K562 (cell line): Measurements from ENCODE around the gene NTRK1. TPM values are rescaled to one million over a fixed set of nuclear protein-coding genes. Genes with fewer than 3 reads are reported as not detected.

Source experiments
- ASH1L ChIP-seq: fragments of 450-650 bp; IDR thresholded peaks from 2 replicates; pipeline ENCODE4 v1.6.1; 2018; ENCODE audit warnings: borderline replicate concordance, mild to moderate bottlenecking, low read depth; ENCODE audit not compliant: partially characterized antibody
- BRD9 ChIP-seq: fragments of 450-650 bp; IDR thresholded peaks from 2 replicates; pipeline ENCODE4 v1.6.1; 2018; ENCODE audit warnings: low read depth; ENCODE audit not compliant: partially characterized antibody
- CHD2 ChIP-seq: IDR thresholded peaks from 2 replicates; pipeline ENCODE4 v1.6.1; 2011; ENCODE audit warnings: low read depth, low read length
- CTBP1 ChIP-seq: fragments of 450-650 bp; IDR thresholded peaks from 2 replicates; pipeline ENCODE4 v1.6.1; 2016; ENCODE audit warnings: borderline replicate concordance
- E2F3 ChIP-seq: fragments of 250-450 bp; sonication (Bioruptor Pico); IDR thresholded peaks from 2 replicates; pipeline ENCODE4 v1.4.0; 2020; ENCODE audit warnings: mild to moderate bottlenecking
- HLTF ChIP-seq: fragments of 450-650 bp; IDR thresholded peaks from 2 replicates; pipeline ENCODE4 v1.6.1; 2016
- MAFF ChIP-seq: IDR thresholded peaks from 2 replicates; pipeline ENCODE4 v1.6.1; 2012; ENCODE audit warnings: low read length, improper control_type of control experiment
- MCM7 ChIP-seq, 2 experiments: fragments of 450-650 bp; IDR thresholded peaks; 2 replicates each; pipeline ENCODE4 v1.6.1; 2016 to 2018
- MEIS2 ChIP-seq: fragments of 450-650 bp; IDR thresholded peaks from 2 replicates; pipeline ENCODE4 v1.6.1; 2014; ENCODE audit warnings: mild to moderate bottlenecking; ENCODE audit not compliant: partially characterized antibody
- NFRKB ChIP-seq: fragments of 450-650 bp; IDR thresholded peaks from 2 replicates; pipeline ENCODE4 v1.6.1; 2016; ENCODE audit warnings: low read depth
- SMARCA5 ChIP-seq: fragments of 450-650 bp; IDR thresholded peaks from 2 replicates; pipeline ENCODE4 v1.6.1; 2016
- SMARCE1 ChIP-seq: fragments of 450-650 bp; IDR thresholded peaks from 2 replicates; pipeline ENCODE4 v1.7.1; 2016; ENCODE audit warnings: mild to moderate bottlenecking
- TEAD1 ChIP-seq, 2 experiments: fragments of 450-650 bp in 1 of 2; sonication (generic) in 1 of 2; formaldehyde crosslinking; IDR thresholded peaks; 2 replicates each; pipeline versions ENCODE4 v1.4.0 to v1.8.0; 2020 to 2022; ENCODE audit warnings: mild to moderate bottlenecking in 2 of 2, missing genetic modification reagents in 1 of 2
- ZNF140 ChIP-seq: fragments of 250-450 bp; sonication (Bioruptor Pico); IDR thresholded peaks from 2 replicates; pipeline ENCODE4 v1.8.0; 2021; ENCODE audit warnings: moderate library complexity, mild to moderate bottlenecking, inconsistent platforms
- ZNF668 ChIP-seq: fragments of 250-450 bp; sonication (Bioruptor Pico); IDR thresholded peaks from 2 replicates; pipeline ENCODE4 v1.8.0; 2022; ENCODE audit warnings: mild to moderate bottlenecking, inconsistent platforms
- polyA plus RNA-seq, 8 experiments: library from polyadenylated mRNA; depleted of rRNA in 4 of 8; stranded (reverse) in 5 of 8; unstranded in 3 of 8; fragments of >200 nt; fragmentation: Nextera tagmentation in 2 of 8; fragmentation: Illumina TruSeq in 1 of 8; extraction: Ambion mirVana in 2 of 8; extraction: Trizol in 1 of 8; gene quantifications; 2 replicates each; pipeline versions ENCODE4 v1.2.1 to v1.2.3, GENCODE V29; 2011 to 2014; ENCODE audit warnings: inconsistent platforms in 1 of 8, missing spikeins in 1 of 8
- total RNA-seq, 7 experiments: library from RNA; depleted of rRNA in 6 of 7; stranded (reverse); fragments of >200 nt in 6 of 7; fragmentation: Illumina TruSeq in 2 of 7; extraction: Trizol in 2 of 7; gene quantifications; 2 replicates each; pipeline versions ENCODE4 v1.2.1 to v1.2.3, GENCODE V29; 2011 to 2021; ENCODE audit warnings: low replicate concordance in 1 of 7
- TF ChIP-seq, protein P1 (sequence below): fragments of 450-650 bp; formaldehyde crosslinking; IDR thresholded peaks from 2 replicates; pipeline ENCODE4 v1.4.0; 2022; ENCODE audit warnings: missing genetic modification characterization
- TF ChIP-seq, protein P2 (sequence below), 2 experiments: fragments of 450-650 bp; conservative IDR thresholded peaks; 2 replicates each; pipeline ENCODE4 v1.6.1; 2017; ENCODE audit warnings: mild to moderate bottlenecking in 2 of 2, moderate library complexity in 2 of 2
- TF ChIP-seq, protein P3 (sequence below): fragments of 250-450 bp; sonication (Bioruptor Pico); IDR thresholded peaks from 2 replicates; pipeline ENCODE4 v1.8.0; 2022; ENCODE audit warnings: moderate library complexity, mild to moderate bottlenecking, inconsistent platforms
- TF ChIP-seq, protein P4 (sequence below): fragments of 450-650 bp; IDR thresholded peaks from 2 replicates; pipeline ENCODE4 v1.6.1; 2017; ENCODE audit warnings: antibody characterized with exemption, mild to moderate bottlenecking
- TF ChIP-seq, protein P5 (sequence below): fragments of 250-450 bp; sonication (Bioruptor Pico); IDR thresholded peaks from 2 replicates; pipeline ENCODE4 v1.5.0; 2021

NTRK1 gene
- total and polyA plus RNA-seq, 9 of the 15 experiments (the other 6 are each of a cell fraction or from before 2014, with no cell fraction given) = 0.46 to 30.0 (median 7.9) TPM

DNA sequence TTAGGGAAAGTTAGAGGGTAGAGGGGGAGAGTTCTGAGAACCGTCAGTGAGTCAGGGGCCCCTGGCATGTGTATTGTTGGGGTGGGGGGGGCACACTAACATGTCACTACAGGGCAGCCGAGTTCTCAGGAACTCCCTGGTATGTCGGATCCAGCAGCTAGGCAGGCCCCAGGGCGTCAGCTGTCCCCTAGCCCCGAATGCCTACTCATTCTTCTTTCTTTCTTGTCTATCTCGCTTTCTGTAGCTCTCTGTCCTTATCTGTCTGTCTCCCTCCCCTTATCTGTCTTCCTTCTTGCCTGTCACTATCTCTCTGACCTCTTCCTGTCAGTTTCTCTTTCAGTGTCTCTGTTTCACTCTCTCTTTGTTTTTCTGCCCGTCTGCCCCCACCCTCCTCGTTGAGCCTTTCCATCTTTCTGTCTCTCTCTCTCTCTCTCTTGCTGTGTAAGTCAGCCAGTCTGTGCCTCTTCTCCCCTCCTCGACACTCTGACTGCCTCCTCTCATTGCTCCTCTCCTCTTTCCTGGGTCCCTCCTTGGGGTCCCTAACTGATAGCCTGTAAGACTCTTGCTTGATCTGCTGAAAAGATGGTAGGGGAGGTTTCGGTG, 2.4 kb downstream of the NTRK1 start (continued):
- no peak for TF ChIP-seq ZNF668
- no peak for TF ChIP-seq ZNF140 (CRISPR knock-in tag)
- TF ChIP-seq MAFF = peak; percentile 21; the same call in 1 of the 2 replicates
- TF ChIP-seq SMARCE1 = peak; percentile 98
- 0 out of 2 replicates have a peak, but pooled peaks have one; percentile 51 for TF ChIP-seq E2F3 (CRISPR knock-in tag)
- TF ChIP-seq, protein P1, sequence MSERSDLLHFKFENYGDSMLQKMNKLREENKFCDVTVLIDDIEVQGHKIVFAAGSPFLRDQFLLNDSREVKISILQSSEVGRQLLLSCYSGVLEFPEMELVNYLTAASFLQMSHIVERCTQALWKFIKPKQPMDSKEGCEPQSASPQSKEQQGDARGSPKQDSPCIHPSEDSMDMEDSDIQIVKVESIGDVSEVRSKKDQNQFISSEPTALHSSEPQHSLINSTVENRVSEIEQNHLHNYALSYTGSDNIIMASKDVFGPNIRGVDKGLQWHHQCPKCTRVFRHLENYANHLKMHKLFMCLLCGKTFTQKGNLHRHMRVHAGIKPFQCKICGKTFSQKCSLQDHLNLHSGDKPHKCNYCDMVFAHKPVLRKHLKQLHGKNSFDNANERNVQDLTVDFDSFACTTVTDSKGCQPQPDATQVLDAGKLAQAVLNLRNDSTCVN (CRISPR knock-in tag) = peak; percentile 69; the same call in 1 of the 2 replicates
- peak; percentile 4; the same call in 1 of the 2 replicates for TF ChIP-seq CHD2
- TF ChIP-seq, protein P2, sequence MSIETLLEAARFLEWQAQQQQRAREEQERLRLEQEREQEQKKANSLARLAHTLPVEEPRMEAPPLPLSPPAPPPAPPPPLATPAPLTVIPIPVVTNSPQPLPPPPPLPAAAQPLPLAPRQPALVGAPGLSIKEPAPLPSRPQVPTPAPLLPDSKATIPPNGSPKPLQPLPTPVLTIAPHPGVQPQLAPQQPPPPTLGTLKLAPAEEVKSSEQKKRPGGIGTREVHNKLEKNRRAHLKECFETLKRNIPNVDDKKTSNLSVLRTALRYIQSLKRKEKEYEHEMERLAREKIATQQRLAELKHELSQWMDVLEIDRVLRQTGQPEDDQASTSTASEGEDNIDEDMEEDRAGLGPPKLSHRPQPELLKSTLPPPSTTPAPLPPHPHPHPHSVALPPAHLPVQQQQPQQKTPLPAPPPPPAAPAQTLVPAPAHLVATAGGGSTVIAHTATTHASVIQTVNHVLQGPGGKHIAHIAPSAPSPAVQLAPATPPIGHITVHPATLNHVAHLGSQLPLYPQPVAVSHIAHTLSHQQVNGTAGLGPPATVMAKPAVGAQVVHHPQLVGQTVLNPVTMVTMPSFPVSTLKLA (conservative IDR thresholded peaks at IDR 0.05) = peak in 1 of 2 experiments; percentile 69; a peak in 2 of 4 replicates
- TF ChIP-seq NFRKB = peak; percentile 39; the same call in 1 of the 2 replicates
- peak; percentile 94 for TF ChIP-seq HLTF
- TF ChIP-seq TEAD1 (CRISPR knock-in tag; IDR thresholded peaks at IDR 0.05) = peak; percentile 1 to 88; a peak in 1 of 4 replicates
- peak; percentile 22 for TF ChIP-seq ASH1L
- TF ChIP-seq, protein P3, sequence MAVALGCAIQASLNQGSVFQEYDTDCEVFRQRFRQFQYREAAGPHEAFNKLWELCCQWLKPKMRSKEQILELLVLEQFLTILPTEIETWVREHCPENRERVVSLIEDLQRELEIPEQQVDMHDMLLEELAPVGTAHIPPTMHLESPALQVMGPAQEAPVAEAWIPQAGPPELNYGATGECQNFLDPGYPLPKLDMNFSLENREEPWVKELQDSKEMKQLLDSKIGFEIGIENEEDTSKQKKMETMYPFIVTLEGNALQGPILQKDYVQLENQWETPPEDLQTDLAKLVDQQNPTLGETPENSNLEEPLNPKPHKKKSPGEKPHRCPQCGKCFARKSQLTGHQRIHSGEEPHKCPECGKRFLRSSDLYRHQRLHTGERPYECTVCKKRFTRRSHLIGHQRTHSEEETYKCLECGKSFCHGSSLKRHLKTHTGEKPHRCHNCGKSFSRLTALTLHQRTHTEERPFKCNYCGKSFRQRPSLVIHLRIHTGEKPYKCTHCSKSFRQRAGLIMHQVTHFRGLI (CRISPR knock-in tag) = peak; percentile 64; the same call in 1 of the 2 replicates
- peak; percentile 68 for TF ChIP-seq BRD9
- peak; percentile 95 for TF ChIP-seq CTBP1
- peak; percentile 47; the same call in 1 of the 2 replicates for TF ChIP-seq SMARCA5
- peak; percentile 37 to 68; a peak in 1 of 4 replicates for TF ChIP-seq MCM7 (IDR thresholded peaks at IDR 0.05)
- TF ChIP-seq, protein P4, sequence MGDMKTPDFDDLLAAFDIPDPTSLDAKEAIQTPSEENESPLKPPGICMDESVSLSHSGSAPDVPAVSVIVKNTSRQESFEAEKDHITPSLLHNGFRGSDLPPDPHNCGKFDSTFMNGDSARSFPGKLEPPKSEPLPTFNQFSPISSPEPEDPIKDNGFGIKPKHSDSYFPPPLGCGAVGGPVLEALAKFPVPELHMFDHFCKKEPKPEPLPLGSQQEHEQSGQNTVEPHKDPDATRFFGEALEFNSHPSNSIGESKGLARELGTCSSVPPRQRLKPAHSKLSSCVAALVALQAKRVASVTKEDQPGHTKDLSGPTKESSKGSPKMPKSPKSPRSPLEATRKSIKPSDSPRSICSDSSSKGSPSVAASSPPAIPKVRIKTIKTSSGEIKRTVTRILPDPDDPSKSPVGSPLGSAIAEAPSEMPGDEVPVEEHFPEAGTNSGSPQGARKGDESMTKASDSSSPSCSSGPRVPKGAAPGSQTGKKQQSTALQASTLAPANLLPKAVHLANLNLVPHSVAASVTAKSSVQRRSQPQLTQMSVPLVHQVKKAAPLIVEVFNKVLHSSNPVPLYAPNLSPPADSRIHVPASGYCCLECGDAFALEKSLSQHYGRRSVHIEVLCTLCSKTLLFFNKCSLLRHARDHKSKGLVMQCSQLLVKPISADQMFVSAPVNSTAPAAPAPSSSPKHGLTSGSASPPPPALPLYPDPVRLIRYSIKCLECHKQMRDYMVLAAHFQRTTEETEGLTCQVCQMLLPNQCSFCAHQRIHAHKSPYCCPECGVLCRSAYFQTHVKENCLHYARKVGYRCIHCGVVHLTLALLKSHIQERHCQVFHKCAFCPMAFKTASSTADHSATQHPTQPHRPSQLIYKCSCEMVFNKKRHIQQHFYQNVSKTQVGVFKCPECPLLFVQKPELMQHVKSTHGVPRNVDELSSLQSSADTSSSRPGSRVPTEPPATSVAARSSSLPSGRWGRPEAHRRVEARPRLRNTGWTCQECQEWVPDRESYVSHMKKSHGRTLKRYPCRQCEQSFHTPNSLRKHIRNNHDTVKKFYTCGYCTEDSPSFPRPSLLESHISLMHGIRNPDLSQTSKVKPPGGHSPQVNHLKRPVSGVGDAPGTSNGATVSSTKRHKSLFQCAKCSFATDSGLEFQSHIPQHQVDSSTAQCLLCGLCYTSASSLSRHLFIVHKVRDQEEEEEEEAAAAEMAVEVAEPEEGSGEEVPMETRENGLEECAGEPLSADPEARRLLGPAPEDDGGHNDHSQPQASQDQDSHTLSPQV = 0 out of 2 replicates have a peak, but pooled peaks have one; percentile 40
- TF ChIP-seq MEIS2 = peak; percentile 89
- TF ChIP-seq, protein P5, sequence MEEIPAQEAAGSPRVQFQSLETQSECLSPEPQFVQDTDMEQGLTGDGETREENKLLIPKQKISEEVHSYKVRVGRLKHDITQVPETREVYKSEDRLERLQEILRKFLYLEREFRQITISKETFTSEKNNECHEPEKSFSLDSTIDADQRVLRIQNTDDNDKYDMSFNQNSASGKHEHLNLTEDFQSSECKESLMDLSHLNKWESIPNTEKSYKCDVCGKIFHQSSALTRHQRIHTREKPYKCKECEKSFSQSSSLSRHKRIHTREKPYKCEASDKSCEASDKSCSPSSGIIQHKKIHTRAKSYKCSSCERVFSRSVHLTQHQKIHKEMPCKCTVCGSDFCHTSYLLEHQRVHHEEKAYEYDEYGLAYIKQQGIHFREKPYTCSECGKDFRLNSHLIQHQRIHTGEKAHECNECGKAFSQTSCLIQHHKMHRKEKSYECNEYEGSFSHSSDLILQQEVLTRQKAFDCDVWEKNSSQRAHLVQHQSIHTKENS = no peak
